C4-2B (cell line): Measurements from ENCODE around the gene UBASH3B.

Experiments used
- H3K27ac ChIP-seq: fragments of 450-650 bp; 2 replicates; pipeline ENCODE4 v1.5.1; 2017
- CTCF ChIP-seq: fragments of 450-650 bp; conservative IDR thresholded peaks from 2 replicates; pipeline ENCODE4 v1.5.1; 2017; ENCODE audit warnings: mild to moderate bottlenecking
- ZFX ChIP-seq: fragments of 450-650 bp; IDR thresholded peaks from 2 replicates; pipeline ENCODE4 v1.6.1; 2017

The UBASH3B gene

GRCh38 chr11:122781378-122782195, 126.1 kb downstream of the UBASH3B start:
- H3K27ac ChIP-seq = no peak overlapping the region

GRCh38 chr11:122782222-122782621, 126.7 kb downstream of the UBASH3B start:
- no peak for TF ChIP-seq ZFX
- no peak for TF ChIP-seq CTCF
- H3K27ac ChIP-seq = no peak overlapping the region

More at GRCh38 chr11:122781378-122782195, 126.1 kb downstream of the UBASH3B start:
- TF ChIP-seq CTCF (peak; percentile 92), ZFX (no peak)

- no peak overlapping the region for H3K27ac ChIP-seq
- TF ChIP-seq ZFX = no peak
- TF ChIP-seq CTCF = no peak
These were observed 128.9 kb downstream of the UBASH3B start for GRCh38 chr11:122784325-122784955.

- no peak for TF ChIP-seq CTCF
- no peak for TF ChIP-seq ZFX
- no peak overlapping the region for H3K27ac ChIP-seq
These were observed 129.6 kb downstream of the UBASH3B start for GRCh38 chr11:122785031-122785541.

GRCh38 chr11:122786896-122787295, 131.4 kb downstream of the UBASH3B start:
- TF ChIP-seq ZFX (no peak), CTCF (no peak)
- no peak overlapping the region for H3K27ac ChIP-seq

GRCh38 chr11:122788781-122789535, 133.4 kb downstream of the UBASH3B start:
- H3K27ac ChIP-seq = no peak overlapping the region

More at GRCh38 chr11:122788781-122789535, 133.4 kb downstream of the UBASH3B start:
- no peak for TF ChIP-seq ZFX
- TF ChIP-seq CTCF = peak; percentile 18; the same call in 1 of the 2 replicates
